Epithelial cell of esophagus (primary cell): ENCODE measurements around the gene ATP5IF1.

ENCODE experiments used
- DNase-seq: peaks from one replicate; pipeline ENCODE4 v3.0.0; 2010; ENCODE audit warnings: low read depth
- H3K4me3 ChIP-seq: 2 replicates; pipeline ENCODE4 v1.5.1; 2011; ENCODE audit warnings: mild to moderate bottlenecking, low read length, control low read depth
- CTCF ChIP-seq: IDR thresholded peaks from 2 replicates; pipeline ENCODE4 v1.5.1; 2011; ENCODE audit warnings: low read depth, mild to moderate bottlenecking, low read length, control low read depth, inconsistent platforms; ENCODE audit not compliant: insufficient read depth; ENCODE audit errors: missing control alignments

The ATP5IF1 gene

DNA sequence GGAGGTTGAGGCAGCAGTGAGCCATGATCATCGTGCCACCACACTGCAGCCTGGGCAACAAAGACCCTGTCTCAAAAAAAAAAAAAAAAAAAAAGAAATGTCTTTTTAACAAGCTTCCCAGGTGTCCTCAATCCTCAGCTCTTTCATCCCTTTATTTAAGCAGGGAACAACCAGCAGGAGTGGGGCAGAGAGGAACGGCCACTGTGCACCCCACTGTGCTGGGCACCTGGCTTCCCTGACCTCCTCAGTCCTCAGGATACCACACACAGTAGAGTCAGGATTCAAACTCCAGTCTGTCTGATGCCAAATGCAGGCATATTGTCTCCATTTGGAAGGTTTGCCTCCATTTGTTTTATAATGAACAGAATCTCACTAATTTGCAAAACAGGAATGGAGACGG lies 39.6 kb upstream of the ATP5IF1 start:
- DNase-seq, result no peak

GRCh38 chr1:28197682-28198415 lies 38.1 kb upstream of the ATP5IF1 start:
- no peak for TF ChIP-seq CTCF
- DNase-seq, result peak; percentile 30
- peak overlapping the region; percentile 13 for H3K4me3 ChIP-seq

More for the DNA sequence above, 39.6 kb upstream of the ATP5IF1 start:
- no peak for TF ChIP-seq CTCF
- no peak overlapping the region for H3K4me3 ChIP-seq

DNA sequence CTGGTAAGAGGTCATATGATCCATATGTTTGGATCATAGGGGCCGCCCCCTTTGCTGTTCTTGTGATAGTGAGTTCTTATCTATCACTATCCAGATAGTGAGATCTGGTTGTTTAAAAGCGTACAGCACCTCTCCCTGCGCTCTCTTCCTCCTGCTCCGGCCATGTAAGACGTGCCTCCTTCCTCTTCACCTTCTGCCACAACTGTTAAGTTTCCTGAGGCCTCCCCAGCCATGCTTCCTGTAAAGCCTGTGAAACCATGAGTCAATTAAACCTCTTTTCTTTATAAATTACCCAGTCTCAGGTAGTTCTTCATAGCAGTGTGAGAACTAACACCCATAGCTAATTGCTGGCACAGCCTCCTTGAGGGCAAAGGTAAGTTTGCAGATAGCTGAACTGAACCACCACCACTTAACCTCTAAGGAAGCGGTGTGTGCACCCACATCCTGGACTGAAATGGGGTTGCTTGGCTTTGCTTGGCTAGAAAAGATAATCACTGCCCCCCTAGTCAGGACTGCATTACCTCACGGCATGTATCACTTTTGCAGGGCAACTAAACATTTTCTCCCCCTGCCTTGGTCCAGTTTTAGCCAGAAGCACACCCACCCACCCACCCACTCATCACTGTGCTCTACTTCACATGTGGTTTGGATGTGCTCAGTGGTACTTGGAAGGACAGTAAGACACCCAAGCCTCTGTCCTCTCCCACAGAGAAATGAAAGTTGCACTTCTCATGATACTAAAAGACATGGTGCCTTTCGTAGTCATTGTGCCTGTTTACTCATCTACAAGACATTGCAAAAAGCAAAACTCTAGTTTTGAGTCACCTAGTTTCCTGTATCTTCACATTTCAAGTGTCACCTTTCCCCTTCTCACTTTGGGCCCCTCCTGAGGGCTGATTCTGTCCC lies 36.3 kb upstream of the ATP5IF1 start:
- TF ChIP-seq CTCF, result no peak
- no peak overlapping the region for H3K4me3 ChIP-seq
- DNase-seq, result no peak

- no peak for TF ChIP-seq CTCF
- DNase-seq, result no peak
- no peak overlapping the region for H3K4me3 ChIP-seq
Measured at GRCh38 chr1:28200234-28200873, 35.6 kb upstream of the ATP5IF1 start.

- H3K4me3 ChIP-seq, result no peak overlapping the region
- no peak for DNase-seq
- no peak for TF ChIP-seq CTCF
Measured at GRCh38 chr1:28205243-28205642, 30.7 kb upstream of the ATP5IF1 start.

DNA sequence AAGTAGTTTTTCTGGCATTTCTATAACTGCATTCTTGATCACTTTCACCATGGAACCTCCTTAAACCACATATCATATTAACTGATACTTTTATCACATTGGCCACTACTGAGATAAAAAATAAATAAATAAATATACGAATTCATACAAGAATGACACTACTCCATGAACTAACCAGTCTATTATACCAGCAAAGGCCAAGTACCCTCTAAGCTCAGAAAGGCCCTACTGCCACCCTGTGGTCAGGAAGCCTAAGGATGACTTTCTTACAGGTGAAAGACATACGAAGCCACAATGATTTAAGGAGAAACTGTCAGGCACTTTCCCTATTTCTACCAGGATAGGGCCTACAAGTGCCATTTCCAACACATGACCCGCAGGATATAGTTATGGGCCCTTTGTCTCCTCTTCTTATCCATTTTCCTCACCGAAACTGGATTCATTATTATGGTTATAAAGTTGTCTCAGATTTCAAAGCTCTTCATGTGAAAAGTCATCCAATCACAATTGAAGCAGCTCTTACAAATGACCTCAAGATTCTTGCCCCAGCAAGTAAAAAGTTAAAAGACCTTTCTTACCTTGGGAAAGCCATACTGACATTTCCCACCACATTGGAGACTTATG lies 27.0 kb upstream of the ATP5IF1 start:
- peak; percentile 81 for DNase-seq
- H3K4me3 ChIP-seq, result no peak overlapping the region
- peak; percentile 95 for TF ChIP-seq CTCF
